ENCODE measurements around the gene MARK3. TPM values are rescaled to one million over a fixed set of nuclear protein-coding genes. Genes with fewer than 3 reads are reported as not detected.

The MARK3 gene
- total RNA-seq, 1 experiment from 2014 or later = 72.5 TPM

GRCh38 chr14:103418481-103418818 lies 33.2 kb downstream of the MARK3 start:
- no peaks in the 10 kb centered on the region for H3K9me2 ChIP-seq (ENCODE audit: insufficient read depth)
- no peak overlapping the region for H3K27ac ChIP-seq (ENCODE audit: low read depth, low read length)
- no peaks in the 10 kb centered on the region for H3K9me3 ChIP-seq (ENCODE audit: control insufficient read depth in 1 of 2, insufficient read depth in 1 of 2, low read depth in 1 of 2, low read length in 2 of 2)
- H4K20me1 ChIP-seq (ENCODE audit: insufficient read depth) = peaks cover 4% of the 10 kb centered on the region; the same call in 1 of the 2 replicates
- no peaks in the 10 kb centered on the region for H3K27me3 ChIP-seq (ENCODE audit: insufficient read depth, low read length)
- ChIA-PET CTCF (no interaction called here), POLR2A (no interaction called here), RAD21 (ENCODE audit: low non-redundant PET in 1 of 2, low total read pairs in 2 of 2, uncharacterized antibody in 2 of 2, unreplicated experiment in 2 of 2) (no interaction called here)
- TF ChIP-seq ATF3 (IDR thresholded peaks at IDR 0.05) = no peak
- no peak for TF ChIP-seq RAD21 (IDR thresholded peaks at IDR 0.05; ENCODE audit: low read depth)
- TF ChIP-seq ELF1 (IDR thresholded peaks at IDR 0.05; ENCODE audit: borderline replicate concordance, low read depth) = no peak
- TF ChIP-seq REST (IDR thresholded peaks at IDR 0.05; ENCODE audit: low read depth) = no peak
- no peak for TF ChIP-seq EGR1 (IDR thresholded peaks at IDR 0.05; ENCODE audit: low read depth)
- TF ChIP-seq MAX (IDR thresholded peaks at IDR 0.05) = no peak
- no peak for TF ChIP-seq ZBTB33 (IDR thresholded peaks at IDR 0.05; ENCODE audit: extremely low read depth, insufficient replicate concordance, low read length)
- no peak for TF ChIP-seq SIN3A (IDR thresholded peaks at IDR 0.05; ENCODE audit: low read depth)
- no peak for TF ChIP-seq SP1 (IDR thresholded peaks at IDR 0.05; ENCODE audit: low read depth)
- TF ChIP-seq EZH2phosphoT487 (IDR thresholded peaks at IDR 0.05; ENCODE audit: borderline replicate concordance) = no peak
- TF ChIP-seq JUND (IDR thresholded peaks at IDR 0.05) = no peak
- no peak for TF ChIP-seq EZH2 (IDR thresholded peaks at IDR 0.05)
- TF ChIP-seq SRF (IDR thresholded peaks at IDR 0.05; ENCODE audit: low read depth) = no peak
- H2AFZ ChIP-seq (ENCODE audit: low read depth, low read length, poor library complexity, severe bottlenecking) = no peak overlapping the region
- no peak overlapping the region for H3K4me3 ChIP-seq (replicated peaks in 1 of 2; ENCODE audit: low read depth in 1 of 2, low read length in 2 of 2)
- intact Hi-C loops (cut with micrococcal nuclease) = no loop called here
- DNase-seq (ENCODE audit: low read depth, low spot score) (no peak), ATAC-seq (no peak)
- peaks cover 0 to 4% of the 10 kb centered on the region in 2 experiments; a peak in 1 of 4 replicates for H3K36me3 ChIP-seq (ENCODE audit: control insufficient read depth in 1 of 2, insufficient read depth in 2 of 2, low read length in 2 of 2)
- no peak overlapping the region for H3K9ac ChIP-seq (ENCODE audit: low read length)
- peaks cover 87% of the 10 kb centered on the region for H3K79me2 ChIP-seq (ENCODE audit: insufficient read depth, low read length)
- H3K4me1 ChIP-seq (ENCODE audit: control insufficient read depth in 1 of 2, insufficient read depth in 2 of 2, low read length in 2 of 2) = peaks cover 20 to 31% of the 10 kb centered on the region in 2 experiments
- H3K4me2 ChIP-seq (ENCODE audit: low read length) = no peak overlapping the region
- BruUV-seq (replicated peaks) = no TSS peak
